Measurements from ENCODE around the gene SLF2.

Gene SLF2

DNA sequence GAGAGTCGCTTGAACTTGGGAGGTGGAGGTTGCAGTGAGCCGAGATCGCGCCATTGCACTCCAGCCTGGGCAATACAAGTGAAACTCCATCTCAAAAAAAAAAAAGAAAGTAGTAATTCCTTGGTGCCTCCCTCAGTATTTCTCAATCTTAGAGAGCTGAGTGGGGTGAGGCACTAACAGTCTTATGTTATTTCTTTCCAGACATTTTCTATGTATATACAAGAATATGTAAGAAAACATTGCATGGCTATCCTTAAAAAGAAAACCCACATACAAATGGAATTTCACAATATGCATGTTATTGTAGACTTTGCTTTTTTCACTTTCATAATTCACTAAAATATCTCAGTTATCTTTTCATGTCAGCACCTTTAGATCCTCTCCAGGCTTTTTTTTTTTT, 13.6 kb upstream of the SLF2 start:
- no peak for DNase-seq (ENCODE audit: low spot score)

DNA sequence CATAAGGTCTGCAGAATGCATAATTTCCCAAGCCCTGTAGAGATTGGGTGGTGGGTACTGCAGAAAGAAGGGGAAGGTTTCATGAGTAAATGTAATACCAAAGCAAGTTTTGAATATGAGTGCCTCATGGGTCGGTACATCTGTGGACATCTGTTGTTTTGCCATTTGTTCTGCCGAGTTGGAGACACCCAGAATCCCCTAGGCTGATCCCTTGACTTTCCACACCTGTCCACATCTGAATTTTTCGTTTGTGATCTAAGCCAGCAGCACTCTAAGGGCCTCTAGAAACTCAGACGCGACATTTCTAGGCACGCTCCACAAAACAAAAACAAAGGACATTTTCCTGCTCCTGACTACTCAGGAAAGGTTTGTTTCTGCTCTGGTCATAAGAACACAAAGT, 11.7 kb upstream of the SLF2 start:
- no peak for DNase-seq (ENCODE audit: low spot score)

DNA sequence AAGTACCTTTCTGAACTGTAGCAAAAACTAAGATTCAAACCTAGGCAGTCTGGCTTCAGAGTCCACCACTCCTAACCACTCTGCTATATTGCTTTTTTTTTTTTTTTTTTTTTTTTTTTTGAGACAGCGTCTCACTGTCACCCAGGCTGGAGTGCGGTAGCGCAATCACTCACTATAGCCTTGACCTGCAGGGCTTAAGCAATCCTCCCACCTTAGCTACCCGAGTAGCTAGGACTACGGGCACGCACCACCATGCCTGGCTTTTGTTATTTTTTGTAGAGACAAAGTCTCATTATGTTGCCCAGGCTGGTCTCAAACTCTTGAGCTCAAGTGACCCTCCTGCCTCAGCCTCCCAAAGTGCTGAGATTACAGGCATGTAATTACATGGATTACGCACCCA, 10.1 kb upstream of the SLF2 start:
- no peak for DNase-seq (ENCODE audit: low spot score)

DNA sequence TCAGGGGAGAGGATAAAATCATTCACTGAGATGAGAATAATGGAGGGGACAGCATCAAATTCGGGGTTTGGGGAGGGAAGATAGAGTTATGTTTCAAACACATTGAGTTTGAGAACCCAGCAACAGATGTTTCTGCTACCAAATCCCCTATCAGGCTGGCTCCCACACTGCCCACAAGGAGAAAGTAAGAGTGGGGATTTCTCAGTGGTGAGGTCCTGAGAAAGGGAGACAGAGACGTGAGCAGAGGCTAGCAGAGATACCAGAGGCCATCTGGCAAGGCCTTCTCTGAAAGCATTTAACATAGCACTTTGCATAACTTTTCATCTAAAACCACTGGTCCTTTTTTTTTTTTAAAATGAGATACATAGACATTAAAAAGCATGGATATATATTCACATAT, 7.8 kb upstream of the SLF2 start:
- DNase-seq (ENCODE audit: low spot score), result no peak

DNA sequence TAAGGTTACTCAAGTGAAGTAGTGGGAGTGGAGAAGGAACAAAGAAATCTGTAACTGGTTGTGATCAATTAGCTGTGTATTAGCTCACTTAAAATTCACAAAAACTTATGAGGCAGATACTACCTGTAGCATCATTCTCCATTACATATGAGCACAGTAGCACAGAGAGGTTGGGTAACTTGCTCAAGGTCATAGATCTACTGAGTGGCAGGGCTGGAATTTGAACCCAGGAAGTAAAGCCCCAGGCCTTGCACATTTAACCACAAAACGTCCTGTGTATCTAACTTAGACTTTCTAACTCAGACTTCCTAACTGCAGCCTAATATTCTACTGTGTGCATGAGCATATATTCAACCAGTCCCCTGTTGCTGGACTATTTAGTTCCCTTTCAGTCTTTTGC, 5.6 kb upstream of the SLF2 start:
- no peak for DNase-seq (ENCODE audit: low spot score)

- no peak for DNase-seq (ENCODE audit: low spot score)
Measured at GRCh38 chr10:100907773-100908363, 4.9 kb upstream of the SLF2 start.

DNA sequence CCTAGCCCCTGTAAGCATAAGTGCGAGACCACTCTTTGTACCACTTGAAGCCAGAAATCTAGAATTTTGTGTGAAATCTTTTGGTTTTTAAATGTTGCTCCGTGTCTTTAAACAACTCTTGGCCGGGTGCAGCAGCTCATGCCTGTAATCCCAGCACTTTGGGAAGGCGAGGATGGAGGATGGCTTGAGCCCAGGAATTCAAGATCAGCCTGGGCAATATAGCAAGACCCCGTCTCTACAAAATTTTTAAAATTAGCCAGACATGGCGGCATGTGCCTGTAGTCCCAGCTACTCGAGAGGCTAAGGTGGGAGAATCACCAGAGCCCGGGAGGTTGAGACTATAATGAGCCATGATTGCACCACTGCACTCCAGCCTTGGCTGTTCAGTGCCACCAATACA, 4.4 kb upstream of the SLF2 start:
- DNase-seq (ENCODE audit: low spot score), result no peak

DNA sequence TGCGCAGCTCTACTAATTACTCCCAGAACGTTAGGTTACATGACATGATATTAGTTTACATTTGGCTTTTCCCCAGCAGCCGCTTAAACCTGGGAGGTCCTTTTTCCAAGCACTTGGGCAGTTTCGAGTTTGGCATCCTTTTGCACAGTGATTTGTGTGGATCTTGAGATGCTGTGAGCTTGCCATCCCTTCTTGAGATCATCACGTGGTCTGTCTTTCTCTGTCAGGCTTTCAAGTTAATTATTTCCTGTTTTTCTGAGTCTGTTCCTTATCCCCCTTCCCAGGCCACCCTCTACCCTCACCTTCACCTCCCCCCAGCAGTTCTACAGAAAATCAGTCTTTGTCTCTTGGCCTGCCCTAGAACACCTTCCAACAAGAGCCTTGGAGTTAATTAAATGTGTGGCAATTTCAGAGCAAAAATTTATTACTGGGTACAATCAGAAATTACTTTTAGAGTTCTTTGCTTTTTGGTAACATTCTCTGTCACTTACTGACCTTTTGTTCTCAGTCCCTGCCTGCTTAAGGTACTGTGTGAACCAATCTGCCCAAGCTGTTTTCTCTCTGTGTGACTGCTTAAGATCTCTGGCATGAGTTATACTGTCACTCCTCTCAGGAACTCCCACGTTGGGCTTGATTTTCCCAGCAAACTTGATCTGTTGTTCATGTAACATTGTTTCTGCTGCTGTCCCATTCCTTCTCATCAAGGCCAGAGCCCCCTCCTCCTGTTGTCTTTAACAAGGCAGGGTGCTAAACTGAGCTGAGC, 3.1 kb upstream of the SLF2 start:
- DNase-seq (ENCODE audit: low spot score), result no peak

DNA sequence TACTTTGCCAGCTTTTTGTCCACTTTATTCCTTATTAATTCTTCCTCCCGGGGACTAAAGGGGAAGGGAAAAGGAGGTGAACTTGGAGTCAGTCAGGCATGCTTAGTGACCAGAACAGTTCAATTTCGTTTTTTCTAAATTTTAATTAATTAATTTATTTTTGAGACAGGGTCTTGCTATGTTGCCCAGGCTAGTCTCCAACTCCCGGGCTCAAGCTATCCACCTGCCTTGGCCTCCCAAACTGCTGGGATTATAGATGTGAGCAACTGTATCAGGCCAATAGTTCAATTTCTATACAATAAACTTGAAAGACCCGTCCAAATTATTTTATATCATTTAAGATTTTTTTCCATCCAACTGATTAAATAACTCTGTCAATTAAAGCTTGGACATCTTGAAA, 1.3 kb upstream of the SLF2 start:
- DNase-seq (ENCODE audit: low spot score), result no peak

DNA sequence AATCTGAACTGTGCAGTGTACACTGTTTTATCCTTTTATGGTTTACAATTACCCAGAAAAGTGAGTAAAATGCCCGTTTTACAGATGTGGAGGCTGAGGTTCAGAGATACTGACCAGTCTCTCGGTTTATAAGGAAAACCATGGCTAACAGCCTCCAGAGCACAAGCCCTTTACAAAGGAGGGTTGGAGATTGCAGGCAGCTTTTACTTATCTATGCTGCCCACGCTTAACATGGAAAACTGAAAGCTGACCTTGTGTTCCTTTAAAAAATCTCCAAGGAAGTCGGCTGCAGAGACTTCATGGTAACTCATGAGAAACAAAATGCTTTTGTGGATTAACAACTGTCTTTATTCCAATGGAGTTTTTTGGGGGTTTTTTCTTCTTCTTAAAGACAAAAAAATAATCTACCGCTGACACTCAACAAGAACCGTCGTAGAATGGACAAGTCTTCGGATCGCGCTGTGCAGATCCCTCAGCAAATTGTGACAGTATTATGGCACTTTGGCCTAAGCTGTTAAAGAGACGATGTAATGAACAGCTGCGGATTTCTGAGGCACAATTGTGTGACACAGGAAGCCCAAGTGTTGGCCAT, 654 bp upstream of the SLF2 start:
- DNase-seq (ENCODE audit: low spot score), result no peak

DNA sequence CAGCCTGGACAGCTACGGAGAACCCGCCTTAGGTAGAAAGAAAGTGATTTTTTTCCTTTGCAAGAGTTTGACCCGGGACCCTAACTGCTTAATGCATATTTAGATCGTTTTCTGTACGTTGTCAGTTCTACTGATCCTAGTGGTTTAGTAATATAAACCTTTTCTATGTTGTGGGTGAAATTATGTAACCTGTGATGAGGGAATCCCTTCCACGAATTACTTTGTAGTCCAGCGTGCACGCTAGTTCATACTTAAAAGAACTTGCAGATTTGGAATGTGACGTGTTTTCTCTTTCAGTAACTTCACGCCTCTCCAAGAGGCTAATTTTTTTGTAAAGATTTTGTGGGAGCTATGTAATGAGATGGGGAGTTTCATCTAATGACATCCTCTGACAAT, 705 bp downstream of the SLF2 start:
- DNase-seq (ENCODE audit: low spot score), result no peak

DNA sequence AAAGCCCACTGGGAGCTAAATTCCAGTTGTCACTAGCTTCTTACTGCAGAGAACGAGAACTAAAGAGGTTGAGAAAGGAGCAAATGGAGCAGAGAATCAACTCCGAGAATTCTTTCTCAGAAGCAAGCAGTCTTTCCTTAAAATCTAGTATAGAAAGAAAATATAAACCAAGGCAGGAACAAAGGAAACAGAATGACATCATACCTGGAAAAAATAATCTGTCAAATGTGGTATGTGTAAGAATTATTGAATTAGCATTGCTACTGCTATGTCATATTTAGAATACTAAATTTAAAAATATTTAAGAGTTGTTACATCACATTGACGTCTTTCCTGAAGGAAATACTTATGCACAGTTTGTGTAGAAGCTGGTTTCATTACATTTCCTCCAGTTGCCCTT, 4.3 kb downstream of the SLF2 start:
- DNase-seq (ENCODE audit: low spot score), result no peak

- DNase-seq (ENCODE audit: low spot score), result no peak
Measured at GRCh38 chr10:100923580-100923979, 10.8 kb downstream of the SLF2 start.

DNA sequence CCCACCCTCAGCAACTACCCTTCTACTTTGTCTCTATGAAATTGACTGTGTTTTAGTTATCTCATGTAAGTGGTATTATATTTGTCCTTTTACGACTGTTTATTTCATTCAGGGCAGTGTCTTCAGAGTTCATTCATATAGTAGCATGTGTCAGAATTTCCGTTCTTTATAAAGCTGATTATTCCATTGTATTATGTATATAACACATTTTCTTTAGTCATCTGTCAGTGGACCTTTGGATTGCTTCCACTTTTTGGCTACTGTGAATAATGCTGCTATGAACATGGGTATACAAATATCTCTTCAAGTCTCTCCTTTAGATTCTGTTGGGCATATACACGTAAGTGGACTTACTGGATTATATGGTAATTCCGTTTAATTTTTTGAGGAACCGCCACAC, 14.5 kb downstream of the SLF2 start:
- no peak for DNase-seq (ENCODE audit: low spot score)

DNA sequence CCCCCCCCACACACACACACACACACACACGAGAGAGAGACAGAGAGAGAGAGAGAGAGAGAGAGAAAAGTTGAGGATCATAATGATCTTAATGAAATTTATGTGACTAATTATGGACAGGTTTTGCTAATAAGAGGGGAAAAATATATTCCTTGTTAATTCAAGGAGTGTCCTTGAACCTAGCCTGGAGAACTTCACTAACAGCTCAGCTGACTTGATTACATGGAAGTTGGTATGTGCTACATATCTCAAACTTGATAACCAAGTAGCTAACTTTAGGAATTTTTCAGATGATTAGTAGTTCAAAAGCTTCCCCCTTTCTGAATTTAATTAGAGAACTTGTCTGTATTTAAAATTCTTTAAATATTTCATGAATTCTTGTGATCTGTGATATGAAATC, 15.3 kb downstream of the SLF2 start:
- DNase-seq (ENCODE audit: low spot score), result no peak

DNA sequence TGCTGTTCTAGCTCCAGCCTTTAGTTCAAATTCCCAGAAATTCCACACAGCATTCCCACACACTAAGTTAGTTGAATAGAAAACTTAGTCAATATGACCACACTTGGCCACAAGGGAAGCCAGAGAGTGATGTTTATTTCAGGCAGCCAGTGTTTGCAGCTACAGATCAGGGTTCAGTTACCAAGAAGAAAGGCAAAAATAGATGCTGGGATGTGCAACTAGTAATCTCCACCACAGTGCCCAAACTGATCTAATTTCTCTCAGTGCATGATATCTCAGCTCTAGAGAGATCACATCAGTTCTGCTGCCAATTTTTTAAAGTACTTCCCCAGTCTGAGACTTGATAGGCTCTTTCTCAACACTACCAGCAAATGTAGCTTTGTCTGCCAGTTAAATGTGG, 17.6 kb downstream of the SLF2 start:
- no peak for DNase-seq (ENCODE audit: low spot score)

GRCh38 chr10:100934084-100934659, 21.4 kb downstream of the SLF2 start:
- DNase-seq (ENCODE audit: low spot score), result no peak

DNA sequence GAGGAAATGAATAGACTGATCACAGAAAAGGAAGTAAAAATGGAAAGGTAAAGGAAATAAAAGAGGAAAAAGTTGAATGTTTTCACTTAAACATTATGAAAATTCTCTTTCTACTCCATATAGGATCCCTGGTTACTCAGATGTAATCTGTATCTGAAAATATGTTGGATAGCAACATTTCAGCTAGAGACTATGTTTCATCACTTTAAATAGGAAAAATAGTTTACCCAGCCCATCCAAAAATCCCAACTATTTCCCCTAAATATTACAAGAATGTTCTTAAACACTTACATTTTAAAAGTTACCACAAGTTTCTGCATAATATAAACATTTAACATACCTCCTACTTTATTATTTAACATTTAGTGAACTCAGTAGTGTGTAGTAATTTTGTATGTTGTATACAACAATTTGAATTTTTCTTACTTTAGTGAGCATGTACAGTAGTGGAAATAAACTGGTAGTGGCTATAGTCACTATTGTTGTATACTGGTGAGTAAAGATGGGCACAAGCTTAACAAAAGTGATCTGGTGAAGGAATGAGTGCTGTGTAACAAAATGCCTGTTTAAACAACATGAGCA, 27.1 kb downstream of the SLF2 start:
- DNase-seq (ENCODE audit: low spot score), result no peak

GRCh38 chr10:100942229-100942628, 29.5 kb downstream of the SLF2 start:
- no peak for DNase-seq (ENCODE audit: low spot score)

DNA sequence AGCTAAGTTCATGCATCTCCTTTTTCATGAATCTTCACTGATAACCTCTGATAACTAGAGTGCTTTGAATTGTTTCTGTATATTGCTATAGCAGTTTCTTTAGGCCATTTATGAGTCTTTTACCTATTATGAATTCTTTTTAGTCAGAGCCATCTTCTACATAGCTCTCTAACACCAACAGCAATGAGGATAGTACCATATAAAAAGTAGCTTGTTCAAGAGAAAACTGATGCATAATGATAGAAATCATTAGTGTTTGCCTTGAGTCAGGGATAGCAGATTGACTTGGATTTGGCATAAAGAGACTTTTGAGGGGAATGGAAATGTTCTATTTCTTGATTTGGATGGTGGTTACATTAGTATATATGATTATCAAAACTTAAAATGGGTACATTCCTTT, 30.7 kb downstream of the SLF2 start:
- no peak for DNase-seq (ENCODE audit: low spot score)

GRCh38 chr10:100945754-100946153, 33.0 kb downstream of the SLF2 start:
- DNase-seq (ENCODE audit: low spot score), result no peak

GRCh38 chr10:100948916-100949315, 36.2 kb downstream of the SLF2 start:
- DNase-seq (ENCODE audit: low spot score), result no peak

DNA sequence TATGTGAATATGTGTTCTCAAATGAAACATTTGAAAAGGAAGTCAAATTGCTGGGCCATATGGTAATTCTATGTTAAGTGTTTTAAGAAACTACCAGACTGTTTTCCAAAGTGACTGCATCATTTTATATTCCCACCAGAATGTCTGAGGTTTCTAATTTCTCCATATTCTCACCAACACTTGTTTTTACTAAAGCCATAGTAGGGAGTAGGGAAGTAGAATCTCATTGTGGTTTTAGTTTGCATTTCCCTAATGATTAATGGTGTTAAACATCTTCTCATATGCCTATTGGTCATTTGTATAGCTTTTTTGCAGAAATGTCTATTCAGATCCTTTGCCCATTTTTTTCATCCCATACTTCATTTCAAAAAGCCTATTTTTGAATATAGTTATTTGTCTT, 47.5 kb downstream of the SLF2 start:
- DNase-seq (ENCODE audit: low spot score), result no peak

All from ecto neural progenitor cell (in vitro differentiated cells).